Neural progenitor cell (in vitro differentiated cells): ENCODE results near the gene HPCA. TPM values are rescaled to one million over a fixed set of nuclear protein-coding genes. Genes with fewer than 3 reads are reported as not detected.

Source experiments
- DNase-seq: peaks from one replicate; pipeline ENCODE4 v3.0.0-alpha.2; 2016; ENCODE audit warnings: low spot score
- H2AFZ ChIP-seq: fragments of 200-600 bp; sonication (generic); replicated peaks from 2 replicates; pipeline ENCODE4 v1.6.1; 2016; ENCODE audit warnings: antibody characterized with exemption
- H3F3A ChIP-seq: fragments of 200-600 bp; sonication (generic); 2 replicates; pipeline ENCODE4 v1.6.1; 2016; ENCODE audit warnings: antibody characterized with exemption, low read depth
- H3K27ac ChIP-seq: fragments of 200-600 bp; sonication (generic); 2 replicates; pipeline ENCODE4 v1.5.1; 2016; ENCODE audit warnings: mild to moderate bottlenecking
- H3K27me3 ChIP-seq: fragments of 200-600 bp; sonication (generic); 2 replicates; pipeline ENCODE4 v1.6.1; 2016; ENCODE audit warnings: mild to moderate bottlenecking, moderate library complexity
- H3K36me3 ChIP-seq: fragments of 200-600 bp; sonication (generic); 2 replicates; pipeline ENCODE4 v1.5.1; 2016
- H3K4me1 ChIP-seq: fragments of 200-600 bp; sonication (generic); 2 replicates; pipeline ENCODE4 v1.6.1; 2016; ENCODE audit warnings: mixed run types
- H3K4me2 ChIP-seq: fragments of 200-600 bp; sonication (generic); 2 replicates; pipeline ENCODE4 v1.6.1; 2016
- H3K4me3 ChIP-seq: fragments of 200-600 bp; sonication (generic); 2 replicates; pipeline ENCODE4 v1.5.1; 2016
- H3K79me2 ChIP-seq: fragments of 200-600 bp; sonication (generic); 2 replicates; pipeline ENCODE4 v1.6.1; 2016; ENCODE audit warnings: low read depth
- H3K9ac ChIP-seq: fragments of 200-600 bp; sonication (generic); 2 replicates; pipeline ENCODE4 v1.6.1; 2016
- H3K9me3 ChIP-seq: fragments of 200-600 bp; sonication (generic); 2 replicates; pipeline ENCODE4 v1.5.1; 2016; ENCODE audit warnings: low read depth
- H4K20me1 ChIP-seq: fragments of 200-600 bp; sonication (generic); 2 replicates; pipeline ENCODE4 v1.6.1; 2016; ENCODE audit warnings: low read depth
- H3K27ac Mint-ChIP-seq: 3 replicates; pipeline ENCODE4 v1.8.0; 2021; ENCODE audit warnings: mixed read lengths
- H3K27me3 Mint-ChIP-seq: 2 replicates; pipeline ENCODE4 v1.8.0; 2022; ENCODE audit warnings: low read depth, mild to moderate bottlenecking, inconsistent platforms, moderate library complexity, mixed read lengths; ENCODE audit not compliant: insufficient read depth
- H3K36me3 Mint-ChIP-seq: 3 replicates; pipeline ENCODE4 v1.8.0; 2021; ENCODE audit warnings: mixed read lengths
- H3K4me1 Mint-ChIP-seq: 3 replicates; pipeline ENCODE4 v1.8.0; 2021; ENCODE audit warnings: mixed read lengths
- H3K4me3 Mint-ChIP-seq: 3 replicates; pipeline ENCODE4 v1.8.0; 2021; ENCODE audit warnings: mild to moderate bottlenecking, moderate library complexity, mixed read lengths
- H3K9me3 Mint-ChIP-seq: 3 replicates; pipeline ENCODE4 v1.8.0; 2020; ENCODE audit warnings: mixed read lengths
- EZH2 ChIP-seq: fragments of 200-600 bp; sonication (generic); IDR thresholded peaks from 2 replicates; pipeline ENCODE4 v1.6.1; 2017; ENCODE audit warnings: antibody characterized with exemption, mild to moderate bottlenecking, moderate library complexity
- EZH2phosphoT487 ChIP-seq: fragments of 200-600 bp; sonication (generic); IDR thresholded peaks from 2 replicates; pipeline ENCODE4 v1.6.1; 2017; ENCODE audit warnings: antibody characterized with exemption
- total RNA-seq: library from RNA; depleted of rRNA; stranded (reverse); fragments of >200 nt; gene quantifications from 2 replicates; pipeline ENCODE4 v1.2.3, GENCODE V29; 2015; ENCODE audit warnings: low replicate concordance
- TF ChIP-seq, protein P1 (sequence below): fragments of 200-600 bp; sonication (generic); IDR thresholded peaks from 2 replicates; pipeline ENCODE4 v1.5.1; 2017; ENCODE audit warnings: antibody characterized with exemption, mild to moderate bottlenecking

HPCA gene
- total RNA-seq, 1 donor from 2014 or later, result not detected

DNA sequence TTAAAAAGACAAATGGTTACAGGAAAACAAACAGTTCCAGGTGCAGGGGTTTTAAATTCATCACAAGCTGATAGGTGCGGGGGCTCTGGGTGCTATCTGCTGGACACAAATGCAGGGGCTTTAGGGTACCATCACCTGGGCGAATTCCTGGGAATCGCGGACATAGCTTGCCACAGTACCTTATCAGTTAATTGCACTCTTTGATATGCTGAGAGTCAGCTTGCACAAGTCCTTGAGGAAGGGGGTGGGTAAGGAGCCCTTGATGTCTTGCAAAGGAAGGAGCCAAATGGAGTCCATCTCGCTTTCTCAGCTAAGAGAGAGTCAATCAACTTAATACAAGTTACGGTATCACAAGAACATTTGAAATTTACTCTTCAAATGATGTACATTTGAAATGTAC lies 40.3 kb downstream of the HPCA start:
- H3K36me3 ChIP-seq, result no peaks in the 10 kb centered on the region
- no peaks in the 10 kb centered on the region for H4K20me1 ChIP-seq
- H3K36me3 Mint-ChIP-seq, result no peaks in the 10 kb centered on the region
- no peak overlapping the region for H3K4me3 Mint-ChIP-seq
- H3K27ac Mint-ChIP-seq, result no peak overlapping the region
- no peaks in the 10 kb centered on the region for H3K79me2 ChIP-seq
- no peaks in the 10 kb centered on the region for H3K4me1 ChIP-seq
- peaks cover 18% of the 10 kb centered on the region for H3K27me3 Mint-ChIP-seq
- no peak overlapping the region for H3K4me3 ChIP-seq
- peaks cover 4% of the 10 kb centered on the region for H3F3A ChIP-seq
- TF ChIP-seq EZH2, result no peak
- TF ChIP-seq, protein P1, sequence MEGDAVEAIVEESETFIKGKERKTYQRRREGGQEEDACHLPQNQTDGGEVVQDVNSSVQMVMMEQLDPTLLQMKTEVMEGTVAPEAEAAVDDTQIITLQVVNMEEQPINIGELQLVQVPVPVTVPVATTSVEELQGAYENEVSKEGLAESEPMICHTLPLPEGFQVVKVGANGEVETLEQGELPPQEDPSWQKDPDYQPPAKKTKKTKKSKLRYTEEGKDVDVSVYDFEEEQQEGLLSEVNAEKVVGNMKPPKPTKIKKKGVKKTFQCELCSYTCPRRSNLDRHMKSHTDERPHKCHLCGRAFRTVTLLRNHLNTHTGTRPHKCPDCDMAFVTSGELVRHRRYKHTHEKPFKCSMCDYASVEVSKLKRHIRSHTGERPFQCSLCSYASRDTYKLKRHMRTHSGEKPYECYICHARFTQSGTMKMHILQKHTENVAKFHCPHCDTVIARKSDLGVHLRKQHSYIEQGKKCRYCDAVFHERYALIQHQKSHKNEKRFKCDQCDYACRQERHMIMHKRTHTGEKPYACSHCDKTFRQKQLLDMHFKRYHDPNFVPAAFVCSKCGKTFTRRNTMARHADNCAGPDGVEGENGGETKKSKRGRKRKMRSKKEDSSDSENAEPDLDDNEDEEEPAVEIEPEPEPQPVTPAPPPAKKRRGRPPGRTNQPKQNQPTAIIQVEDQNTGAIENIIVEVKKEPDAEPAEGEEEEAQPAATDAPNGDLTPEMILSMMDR, result no peak
- TF ChIP-seq EZH2phosphoT487, result no peak
- peak overlapping the region; percentile 92 for H3K4me2 ChIP-seq
- no peak for DNase-seq
- H3K27ac ChIP-seq, result no peak overlapping the region
- H3K9ac ChIP-seq, result no peak overlapping the region
- H3K4me1 Mint-ChIP-seq, result peaks cover 26% of the 10 kb centered on the region
- no peaks in the 10 kb centered on the region for H3K9me3 ChIP-seq
- peaks cover 67% of the 10 kb centered on the region for H3K27me3 ChIP-seq
- H3K9me3 Mint-ChIP-seq, result no peaks in the 10 kb centered on the region
- no peak overlapping the region for H2AFZ ChIP-seq

- peaks cover 16% of the 10 kb centered on the region for H3K27me3 Mint-ChIP-seq
Observed at GRCh38 chr1:32927441-32927840, 41.1 kb downstream of the HPCA start.

DNA sequence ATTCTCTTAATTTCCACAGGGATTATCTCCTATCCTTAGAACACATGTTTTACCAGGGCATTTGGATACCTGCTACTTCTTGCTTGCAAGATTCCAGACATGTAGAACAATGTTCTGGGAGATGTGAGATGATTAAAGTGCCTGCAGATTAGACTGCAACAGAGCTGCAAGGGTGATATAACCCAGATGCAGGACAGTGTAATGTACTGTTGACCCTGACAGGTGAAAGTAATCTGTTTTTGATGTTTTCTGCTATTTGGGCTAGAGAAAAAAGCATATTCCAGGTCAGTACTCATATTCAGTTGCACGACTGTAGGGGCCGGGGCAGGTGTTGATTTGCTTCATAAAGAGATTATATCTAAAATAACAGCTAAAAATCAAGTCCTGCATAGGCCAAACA lies 42.0 kb downstream of the HPCA start:
- H3K27ac ChIP-seq, result no peak overlapping the region
- no peaks in the 10 kb centered on the region for H4K20me1 ChIP-seq
- H3K4me1 Mint-ChIP-seq, result peaks cover 26% of the 10 kb centered on the region
- peaks cover 58% of the 10 kb centered on the region for H3K27me3 ChIP-seq
- H3K9ac ChIP-seq, result no peak overlapping the region
- H3K36me3 Mint-ChIP-seq, result no peaks in the 10 kb centered on the region
- TF ChIP-seq, protein P1, result no peak
- TF ChIP-seq EZH2, result no peak
- TF ChIP-seq EZH2phosphoT487, result no peak
- no peak overlapping the region for H3K27ac Mint-ChIP-seq
- no peak for DNase-seq
- H3K9me3 ChIP-seq, result no peaks in the 10 kb centered on the region
- H3K79me2 ChIP-seq, result no peaks in the 10 kb centered on the region
- H3K27me3 Mint-ChIP-seq, result peaks cover 16% of the 10 kb centered on the region
- no peaks in the 10 kb centered on the region for H3K4me1 ChIP-seq
- no peak overlapping the region for H3K4me3 ChIP-seq
- H3K9me3 Mint-ChIP-seq, result no peaks in the 10 kb centered on the region
- H3K4me3 Mint-ChIP-seq, result no peak overlapping the region
- H3K36me3 ChIP-seq, result no peaks in the 10 kb centered on the region
- H3F3A ChIP-seq, result peaks cover 4% of the 10 kb centered on the region
- no peak overlapping the region for H2AFZ ChIP-seq
- no peak overlapping the region for H3K4me2 ChIP-seq

More at GRCh38 chr1:32927441-32927840, 41.1 kb downstream of the HPCA start:
- no peaks in the 10 kb centered on the region for H3K9me3 Mint-ChIP-seq
- H3K9ac ChIP-seq, result no peak overlapping the region
- H3K4me2 ChIP-seq, result no peak overlapping the region
- no peaks in the 10 kb centered on the region for H3K4me1 ChIP-seq
- TF ChIP-seq, protein P1, result no peak
- TF ChIP-seq EZH2 (no peak), EZH2phosphoT487 (no peak)
- H3K79me2 ChIP-seq, result no peaks in the 10 kb centered on the region
- H3K36me3 Mint-ChIP-seq, result no peaks in the 10 kb centered on the region
- peaks cover 26% of the 10 kb centered on the region for H3K4me1 Mint-ChIP-seq
- no peaks in the 10 kb centered on the region for H4K20me1 ChIP-seq
- no peak overlapping the region for H3K27ac ChIP-seq
- H3K9me3 ChIP-seq, result no peaks in the 10 kb centered on the region
- H2AFZ ChIP-seq, result no peak overlapping the region
- no peak overlapping the region for H3K4me3 Mint-ChIP-seq
- DNase-seq, result no peak
- no peaks in the 10 kb centered on the region for H3K36me3 ChIP-seq
- no peak overlapping the region for H3K27ac Mint-ChIP-seq
- H3K27me3 ChIP-seq, result peaks cover 66% of the 10 kb centered on the region
- no peak overlapping the region for H3K4me3 ChIP-seq
- peaks cover 4% of the 10 kb centered on the region for H3F3A ChIP-seq
